H1 (cell line): ENCODE data around the gene SH3RF3. TPM values are rescaled to one million over a fixed set of nuclear protein-coding genes. Genes with fewer than 3 reads are reported as not detected.

ENCODE experiments used
- CTCF ChIA-PET: fragments of 300-600 bp; sonication (Branson Sonifier 250); formaldehyde crosslinking; loops from one replicate; lab custom pipeline; 2021; ENCODE audit not compliant: partially characterized antibody; lab: Charles Lee
- POLR2A ChIA-PET: fragments of 300-600 bp; sonication (Branson Sonifier 250); formaldehyde crosslinking; loops from one replicate; lab custom pipeline; 2021; ENCODE audit warnings: inconsistent platforms; ENCODE audit not compliant: partially characterized antibody; lab: Charles Lee
- DNase-seq, 2 experiments: peaks; one replicate each; pipeline versions ENCODE4 v3.0.0 to v3.0.0-alpha.2; 2010 to 2022; ENCODE audit warnings: low spot score in 2 of 2, low read depth in 1 of 2, mixed read lengths in 1 of 2
- FAIRE-seq: peaks from 2 replicates; lab custom pipeline; 2011; peaks lifted over from hg19 to GRCh38; lab: Jason Lieb, UNC
- H2AFZ ChIP-seq: 2 replicates; pipeline ENCODE4 v1.8.1; 2012; ENCODE audit warnings: low read length, inconsistent platforms
- H2AK5ac ChIP-seq: 2 replicates; pipeline ENCODE4 v1.6.1; 2013; ENCODE audit warnings: low read depth, low read length
- H2BK120ac ChIP-seq: replicated peaks from 2 replicates; pipeline ENCODE3; 2013; ENCODE audit warnings: low read depth, low read length, inconsistent platforms
- H2BK12ac ChIP-seq: 2 replicates; pipeline ENCODE4 v1.6.1; 2013; ENCODE audit warnings: low read depth, low read length
- H2BK15ac ChIP-seq: 2 replicates; pipeline ENCODE4 v1.6.1; 2013; ENCODE audit warnings: low read length
- H2BK20ac ChIP-seq: 2 replicates; pipeline ENCODE4 v1.6.1; 2013; ENCODE audit warnings: low read length
- H2BK5ac ChIP-seq: 2 replicates; pipeline ENCODE4 v1.6.1; 2013; ENCODE audit warnings: low read depth, low read length
- H3K14ac ChIP-seq: 2 replicates; pipeline ENCODE4 v1.6.1; 2013; ENCODE audit warnings: inconsistent platforms; ENCODE audit not compliant: insufficient read length
- H3K18ac ChIP-seq: 2 replicates; pipeline ENCODE4 v1.6.1; 2013; ENCODE audit warnings: low read length; ENCODE audit errors: extremely low read depth
- H3K23ac ChIP-seq: 2 replicates; pipeline ENCODE4 v1.6.1; 2013; ENCODE audit warnings: inconsistent platforms; ENCODE audit not compliant: insufficient read length
- H3K23me2 ChIP-seq: 2 replicates; pipeline ENCODE4 v1.6.1; 2013; ENCODE audit warnings: low read depth, low read length
- H3K27ac ChIP-seq: 2 replicates; pipeline ENCODE4 v1.6.1; 2011; ENCODE audit warnings: low read depth, low read length, inconsistent platforms
- H3K27me3 ChIP-seq, 4 experiments: replicated peaks in 1 of 4; 1 replicate in 1 of 4; 2 replicates in 3 of 4; pipeline versions ENCODE4 v1.6.1 to v1.8.1; 2011 to 2013; ENCODE audit warnings: low read length in 3 of 4, mild to moderate bottlenecking in 3 of 4, inconsistent platforms in 2 of 4, mixed read lengths in 2 of 4, moderate library complexity in 1 of 4; ENCODE audit not compliant: control insufficient read depth in 3 of 4, insufficient read depth in 3 of 4; ENCODE audit errors: extremely low read depth in 1 of 4
- H3K36me3 ChIP-seq, 4 experiments: 2 replicates each; pipeline versions ENCODE4 v1.6.1 to v1.8.1; 2011 to 2013; ENCODE audit warnings: mild to moderate bottlenecking in 4 of 4, low read length in 3 of 4, moderate library complexity in 2 of 4, control low read depth in 1 of 4, inconsistent platforms in 1 of 4; ENCODE audit not compliant: insufficient read depth in 4 of 4, control insufficient read depth in 2 of 4
- H3K4ac ChIP-seq: replicated peaks from 2 replicates; pipeline ENCODE3; 2013; ENCODE audit warnings: low read length, low read depth, mixed read lengths, inconsistent platforms; ENCODE audit not compliant: insufficient read length
- H3K4me1 ChIP-seq, 4 experiments: replicated peaks in 1 of 4; 1 replicate in 1 of 4; 2 replicates in 3 of 4; pipeline versions ENCODE4 v1.6.1 to v1.8.1; 2011 to 2013; ENCODE audit warnings: low read length in 3 of 4, inconsistent platforms in 2 of 4, mixed read lengths in 1 of 4; ENCODE audit not compliant: insufficient read depth in 4 of 4, control insufficient read depth in 3 of 4
- H3K4me2 ChIP-seq, 2 experiments: 2 replicates each; pipeline versions ENCODE4 v1.6.1 to v1.8.1; 2011 to 2013; ENCODE audit warnings: low read depth in 2 of 2, low read length in 2 of 2, control low read depth in 1 of 2, inconsistent platforms in 1 of 2, mild to moderate bottlenecking in 1 of 2; ENCODE audit not compliant: insufficient read depth in 1 of 2
- H3K4me3 ChIP-seq, 4 experiments: fragments of 200-600, 300-600 bp in 1 of 4; sonication (generic), shearing (Covaris generic), sonication (Bioruptor Twin) in 1 of 4; 2 replicates each; pipeline versions ENCODE4 v1.5.1 to v1.8.1; 2011 to 2016; ENCODE audit warnings: low read length in 4 of 4, low read depth in 3 of 4, control low read depth in 2 of 4, inconsistent platforms in 2 of 4, mild to moderate bottlenecking in 2 of 4, mixed read lengths in 1 of 4, moderate library complexity in 1 of 4; ENCODE audit not compliant: insufficient read depth in 2 of 4; ENCODE audit errors: extremely low read depth in 1 of 4
- H3K56ac ChIP-seq: replicated peaks from 2 replicates; pipeline ENCODE3; 2013; ENCODE audit warnings: low read depth, mild to moderate bottlenecking, mixed read lengths, low read length, inconsistent platforms; ENCODE audit not compliant: insufficient read length
- H3K79me1 ChIP-seq: 2 replicates; pipeline ENCODE4 v1.6.1; 2013; ENCODE audit warnings: low read depth, low read length, control low read depth
- H3K79me2 ChIP-seq, 2 experiments: 2 replicates each; pipeline versions ENCODE4 v1.6.1 to v1.8.1; 2012 to 2013; ENCODE audit warnings: low read length in 2 of 2, mild to moderate bottlenecking in 2 of 2, inconsistent platforms in 1 of 2; ENCODE audit not compliant: insufficient read depth in 2 of 2, control insufficient read depth in 1 of 2
- H3K9ac ChIP-seq, 4 experiments: replicated peaks in 1 of 4; 1 replicate in 1 of 4; 2 replicates in 3 of 4; pipeline versions ENCODE4 v1.6.1 to v1.8.1; 2011 to 2013; ENCODE audit warnings: low read depth in 3 of 4, low read length in 3 of 4, control low read depth in 2 of 4, mild to moderate bottlenecking in 2 of 4, moderate library complexity in 2 of 4, inconsistent platforms in 1 of 4; ENCODE audit errors: extremely low read depth in 1 of 4
- H3K9me3 ChIP-seq, 2 experiments: 2 replicates each; pipeline versions ENCODE4 v1.6.1 to v1.8.1; 2012 to 2013; ENCODE audit warnings: mild to moderate bottlenecking in 2 of 2, moderate library complexity in 2 of 2, control low read depth in 1 of 2, inconsistent platforms in 1 of 2, low read depth in 1 of 2, low read length in 1 of 2, mixed read lengths in 1 of 2; ENCODE audit not compliant: insufficient read depth in 2 of 2
- H4K20me1 ChIP-seq, 2 experiments: replicated peaks in 1 of 2; 2 replicates each; pipeline versions ENCODE3 to v1.8.1; 2011 to 2013; ENCODE audit warnings: inconsistent platforms in 2 of 2, low read length in 2 of 2, mild to moderate bottlenecking in 1 of 2; ENCODE audit not compliant: insufficient read depth in 2 of 2, control insufficient read depth in 1 of 2
- H4K5ac ChIP-seq: 2 replicates; pipeline ENCODE4 v1.6.1; 2013; ENCODE audit warnings: low read length, low read depth, mixed read lengths, inconsistent platforms; ENCODE audit not compliant: insufficient read length
- H4K8ac ChIP-seq: 2 replicates; pipeline ENCODE4 v1.8.0; 2013; ENCODE audit warnings: mild to moderate bottlenecking, moderate library complexity, low read length, inconsistent platforms; ENCODE audit not compliant: insufficient read depth; ENCODE audit errors: extremely low read depth
- H4K91ac ChIP-seq: replicated peaks from 2 replicates; pipeline ENCODE3; 2013; ENCODE audit warnings: low read length, mixed read lengths, inconsistent platforms; ENCODE audit not compliant: insufficient read length
- GABPA ChIP-seq: IDR thresholded peaks from 2 replicates; pipeline ENCODE4 v1.6.1; 2011; ENCODE audit warnings: mild to moderate bottlenecking, low read length, moderate library complexity, borderline replicate concordance; ENCODE audit not compliant: insufficient read depth
- SP1 ChIP-seq: IDR thresholded peaks from 2 replicates; pipeline ENCODE4 v1.6.1; 2011; ENCODE audit warnings: low read depth, low read length
- TAF1 ChIP-seq: IDR thresholded peaks from 2 replicates; pipeline ENCODE4 v1.6.1; 2011; ENCODE audit warnings: mild to moderate bottlenecking, low read depth, low read length
- TAF7 ChIP-seq: optimal IDR thresholded peaks from 2 replicates; pipeline ENCODE3; 2011; ENCODE audit warnings: low read depth, mild to moderate bottlenecking, inconsistent platforms, low read length, moderate library complexity, borderline replicate concordance
- WGBS, 2 experiments: shearing (Covaris generic) in 1 of 2; methylation state at CpG; one replicate each; pipeline versions ENCODE4 v1.1.6 to v1.1.7; 2013 to 2015; ENCODE audit warnings: low lambda C conversion rate in 2 of 2, mixed read lengths in 2 of 2, inconsistent platforms in 1 of 2, low coverage in 1 of 2, missing lambda C conversion rate in 1 of 2; ENCODE audit not compliant: insufficient replicate concordance in 2 of 2, insufficient coverage in 1 of 2, insufficient read length in 1 of 2; ENCODE audit errors: extremely low coverage in 1 of 2, missing lambda C conversion rate in 1 of 2; 5-methylcytosine and 5-hydroxymethylcytosine counted together
- polyA plus RNA-seq, 7 experiments: library from polyadenylated mRNA; depleted of rRNA in 3 of 7; stranded (reverse) in 5 of 7; unstranded in 2 of 7; fragments of >200 nt in 5 of 7; fragments of 200-250 nt in 2 of 7; gene quantifications; 1 replicate in 5 of 7; 2 replicates in 1 of 7; 4 replicates in 1 of 7; pipeline versions ENCODE4 v1.2.1 to v1.2.3, GENCODE V29; 2011 to 2013; ENCODE audit warnings: missing spikeins in 2 of 7, mixed read lengths in 2 of 7
- total RNA-seq: library from RNA; stranded (reverse); fragmentation: NEBNext Ultra II Directional; extraction: Animal tissue kit (Norgen Biotek cat#: 25700); gene quantifications from 2 replicates; pipeline ENCODE4 v1.2.1, GENCODE V29; 2021
- TF ChIP-seq, protein P1 (sequence below): IDR thresholded peaks from 2 replicates; pipeline ENCODE4 v1.6.1; 2011; ENCODE audit warnings: low read depth, mild to moderate bottlenecking, low read length; ENCODE audit not compliant: insufficient read depth

Gene SH3RF3
- total and polyA plus RNA-seq, 2 of the 8 experiments (the other 6 are each of a cell fraction or from before 2014, with no cell fraction given), result 0.11 to 0.65 TPM

DNA sequence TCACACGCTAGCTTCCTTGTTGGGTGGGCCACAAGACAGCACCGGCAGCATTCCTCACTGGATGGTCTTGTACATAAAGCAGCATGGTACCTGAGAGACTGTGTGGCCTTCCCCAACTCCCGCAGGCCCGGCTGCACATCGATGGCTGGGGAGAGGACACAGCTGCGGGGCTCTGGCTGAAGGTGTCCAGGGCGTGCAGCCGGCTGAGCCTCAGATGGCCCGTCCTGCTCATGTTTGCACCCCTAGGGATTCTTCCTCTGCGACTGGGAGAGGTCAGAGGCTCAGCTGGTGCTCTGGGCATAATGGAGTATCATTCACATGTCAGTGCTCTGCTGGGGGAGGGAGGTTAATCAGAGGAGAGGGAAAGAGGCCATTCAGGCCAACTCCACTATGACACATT is 276.9 kb downstream of the SH3RF3 start:
- H4K8ac ChIP-seq, result no peak overlapping the region
- ChIA-PET POLR2A (no interaction called here), CTCF (interaction anchor here (0.7 to 1.5 kb wide), 5 partner anchors 12 to 247 kb away, joined by 3 to 4 read pairs (median 3); no protein-coding TSS in a partner anchor)
- H2AK5ac ChIP-seq, result no peak overlapping the region
- peaks cover 0 to 11% (median 7%) of the 10 kb centered on the region in 4 experiments; a peak in 5 of 7 replicates for H3K4me1 ChIP-seq
- no peak overlapping the region for H2BK12ac ChIP-seq
- H2AFZ ChIP-seq, result no peak overlapping the region
- H4K5ac ChIP-seq, result no peak overlapping the region
- H3K4ac ChIP-seq, result no peak overlapping the region
- no peak overlapping the region for H3K9ac ChIP-seq
- no peak overlapping the region for H2BK20ac ChIP-seq
- no peak overlapping the region for H4K91ac ChIP-seq
- no peak overlapping the region for H3K27ac ChIP-seq
- DNase-seq, result no peak
- H4K20me1 ChIP-seq, result no peaks in the 10 kb centered on the region
- no peak overlapping the region for H3K56ac ChIP-seq
- 93% methylated on average over 10 of the region's 10 CpGs; no CpG with 5 or more reads in 1 of the 2 experiments for WGBS, 2 experiments
- H3K79me1 ChIP-seq, result no peaks in the 10 kb centered on the region
- H3K9me3 ChIP-seq, result no peaks in the 10 kb centered on the region
- H3K79me2 ChIP-seq, result no peaks in the 10 kb centered on the region
- no peak for FAIRE-seq
- no peak overlapping the region for H2BK15ac ChIP-seq
- no peak overlapping the region for H3K23ac ChIP-seq
- no peak overlapping the region for H3K4me3 ChIP-seq
- no peaks in the 10 kb centered on the region for H3K36me3 ChIP-seq
- H3K27me3 ChIP-seq, result no peaks in the 10 kb centered on the region
- H3K14ac ChIP-seq, result no peak overlapping the region
- no peak overlapping the region for H3K4me2 ChIP-seq
- H3K18ac ChIP-seq, result no peak overlapping the region
- H3K23me2 ChIP-seq, result no peaks in the 10 kb centered on the region; the same call in 1 of the 2 replicates
- no peak overlapping the region for H2BK5ac ChIP-seq
- no peak overlapping the region for H2BK120ac ChIP-seq
- TF ChIP-seq, protein P1, sequence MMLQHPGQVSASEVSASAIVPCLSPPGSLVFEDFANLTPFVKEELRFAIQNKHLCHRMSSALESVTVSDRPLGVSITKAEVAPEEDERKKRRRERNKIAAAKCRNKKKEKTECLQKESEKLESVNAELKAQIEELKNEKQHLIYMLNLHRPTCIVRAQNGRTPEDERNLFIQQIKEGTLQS, result no peak
- TF ChIP-seq TAF1 (no peak), TAF7 (no peak), GABPA (no peak), SP1 (no peak)
